Measurements from ENCODE around the gene PDCD4. TPM values are rescaled to one million over a fixed set of nuclear protein-coding genes. Genes with fewer than 3 reads are reported as not detected.

The PDCD4 gene
- total RNA-seq, 1 donor from 2014 or later = 142 TPM

- peaks cover 7% of the 10 kb centered on the region for H3K9me3 Mint-ChIP-seq
- DNase-seq (ENCODE audit: low spot score in 2 of 2, unreplicated experiment in 2 of 2) = no peak
- no peaks in the 10 kb centered on the region for H3K27me3 Mint-ChIP-seq (ENCODE audit: low read depth)
- no peak overlapping the region for H3K4me3 Mint-ChIP-seq
- no peak for TF ChIP-seq CTCF (IDR thresholded peaks at IDR 0.05; ENCODE audit: unreplicated experiment)
- H3K27ac Mint-ChIP-seq = peak overlapping the region; percentile 22
- no peaks in the 10 kb centered on the region for H3K36me3 Mint-ChIP-seq
- peaks cover 32% of the 10 kb centered on the region for H3K4me1 Mint-ChIP-seq
Observed at GRCh38 chr10:110859973-110860376, 11.8 kb upstream of the PDCD4 start.

DNA sequence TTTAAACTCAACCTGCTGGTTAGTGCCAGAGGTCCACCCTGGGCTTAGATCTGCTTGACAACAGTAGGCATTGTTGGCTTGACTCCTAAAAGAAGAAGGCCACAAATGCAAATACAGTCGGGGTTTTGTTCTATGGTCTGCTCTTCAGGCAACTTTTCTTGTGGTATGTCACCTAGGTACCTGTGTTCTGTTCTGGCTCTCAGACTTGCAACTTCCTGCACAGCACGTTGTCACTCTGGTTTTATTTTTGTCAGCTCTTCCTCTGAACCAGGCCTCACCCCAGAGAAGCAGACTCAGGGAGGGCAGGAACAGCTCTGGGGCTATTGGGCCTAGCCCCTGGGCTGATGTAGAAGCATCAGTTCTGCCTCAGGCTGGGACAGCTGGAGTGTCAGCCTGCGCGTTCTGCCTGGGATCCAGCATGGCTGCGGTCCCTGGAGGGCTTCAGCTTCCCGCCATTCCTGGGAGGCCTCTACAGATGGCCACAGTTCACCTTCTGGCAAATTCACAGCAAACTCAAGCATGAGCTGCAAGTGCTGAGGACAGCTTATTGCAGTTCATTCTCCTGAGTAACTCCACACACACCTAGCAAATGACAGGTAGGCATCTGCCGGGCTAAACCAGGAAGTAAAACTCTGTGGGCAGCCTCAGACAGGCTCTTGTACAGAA, 11.0 kb upstream of the PDCD4 start:
- H3K27ac Mint-ChIP-seq = peak overlapping the region; percentile 23
- H3K4me3 Mint-ChIP-seq = no peak overlapping the region
- TF ChIP-seq CTCF (IDR thresholded peaks at IDR 0.05; ENCODE audit: unreplicated experiment) = no peak
- no peaks in the 10 kb centered on the region for H3K27me3 Mint-ChIP-seq (ENCODE audit: low read depth)
- no peak for DNase-seq (ENCODE audit: low spot score in 2 of 2, unreplicated experiment in 2 of 2)
- H3K9me3 Mint-ChIP-seq = peaks cover 4% of the 10 kb centered on the region
- no peaks in the 10 kb centered on the region for H3K36me3 Mint-ChIP-seq
- H3K4me1 Mint-ChIP-seq = peaks cover 39% of the 10 kb centered on the region

- H3K27me3 Mint-ChIP-seq (ENCODE audit: low read depth) = no peaks in the 10 kb centered on the region
- H3K4me3 Mint-ChIP-seq = no peak overlapping the region
- H3K9me3 Mint-ChIP-seq = no peaks in the 10 kb centered on the region
- H3K27ac Mint-ChIP-seq = no peak overlapping the region
- peaks cover 47% of the 10 kb centered on the region for H3K4me1 Mint-ChIP-seq
- DNase-seq (ENCODE audit: low spot score in 2 of 2, unreplicated experiment in 2 of 2) = no peak
- no peak for TF ChIP-seq CTCF (IDR thresholded peaks at IDR 0.05; ENCODE audit: unreplicated experiment)
- H3K36me3 Mint-ChIP-seq = no peaks in the 10 kb centered on the region
Observed at GRCh38 chr10:110861476-110861875, 10.3 kb upstream of the PDCD4 start.

- Mint-ChIP-seq H3K4me1 (peaks cover 50% of the 10 kb centered on the region), H3K36me3 (no peaks in the 10 kb centered on the region), H3K4me3 (no peak overlapping the region), H3K27me3 (ENCODE audit: low read depth) (no peaks in the 10 kb centered on the region), H3K27ac (no peak overlapping the region), H3K9me3 (no peaks in the 10 kb centered on the region)
- no peak for TF ChIP-seq CTCF (IDR thresholded peaks at IDR 0.05; ENCODE audit: unreplicated experiment)
- no peak for DNase-seq (ENCODE audit: low spot score in 2 of 2, unreplicated experiment in 2 of 2)
Observed at GRCh38 chr10:110861930-110862649, 9.6 kb upstream of the PDCD4 start.

DNA sequence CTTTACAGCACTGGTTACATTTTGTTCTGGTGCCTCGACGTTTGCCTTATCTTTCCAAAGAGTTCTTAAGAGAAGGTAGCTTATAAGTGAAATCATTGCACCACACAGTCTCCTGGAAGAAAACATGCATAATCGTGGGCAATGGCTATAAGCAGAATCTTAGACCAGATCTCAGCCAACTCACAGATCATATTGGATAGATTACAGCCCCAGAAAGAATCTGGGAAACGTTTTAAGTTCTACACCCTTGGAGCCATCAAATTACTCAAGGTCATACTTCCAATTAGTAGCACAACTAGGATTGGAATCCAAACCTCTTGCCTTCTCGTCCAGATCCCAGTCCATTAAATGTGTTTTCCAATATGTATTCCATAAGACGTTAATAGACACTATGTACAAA, 8.8 kb upstream of the PDCD4 start:
- Mint-ChIP-seq H3K4me3 (no peak overlapping the region), H3K9me3 (no peaks in the 10 kb centered on the region), H3K36me3 (no peaks in the 10 kb centered on the region), H3K27me3 (ENCODE audit: low read depth) (no peaks in the 10 kb centered on the region), H3K4me1 (peaks cover 47% of the 10 kb centered on the region), H3K27ac (no peak overlapping the region)
- no peak for DNase-seq (ENCODE audit: low spot score in 2 of 2, unreplicated experiment in 2 of 2)
- no peak for TF ChIP-seq CTCF (IDR thresholded peaks at IDR 0.05; ENCODE audit: unreplicated experiment)

Measured in mesothelial cell of epicardium (in vitro differentiated cells).